GM19043 (cell line): ENCODE results near the gene RTL10.
"Not testable (repeated sequence)": the region's sequence is repeated elsewhere in the genome, so short reads cannot be mapped to it uniquely, and the experiment has no call there.

Source experiments
- ATAC-seq: cut with Tn5 transposase; IDR thresholded peaks from one replicate; pipeline ENCODE4 v1.9.1; 2021; ENCODE audit warnings: low read depth; ENCODE audit not compliant: unreplicated experiment

RTL10 gene

GRCh38 chr22:19889951-19890350 lies 35.3 kb upstream of the RTL10 start:
- ATAC-seq, result no peak

- ATAC-seq, result no peak
These were observed 33.6 kb upstream of the RTL10 start for GRCh38 chr22:19888131-19888746.

- no peak for ATAC-seq
These were observed 32.7 kb upstream of the RTL10 start for GRCh38 chr22:19887256-19887985.

- no peak for ATAC-seq
These were observed 32.1 kb upstream of the RTL10 start for GRCh38 chr22:19886605-19887255.

GRCh38 chr22:19885841-19886592 lies 31.3 kb upstream of the RTL10 start:
- no peak for ATAC-seq

GRCh38 chr22:19884954-19885751 lies 30.5 kb upstream of the RTL10 start:
- ATAC-seq, result no peak

- ATAC-seq, result no peak
These were observed 29.7 kb upstream of the RTL10 start for GRCh38 chr22:19884161-19884953.

- ATAC-seq, result not testable (repeated sequence)
These were observed 28.8 kb upstream of the RTL10 start for GRCh38 chr22:19883446-19883845.

- ATAC-seq, result no peak
These were observed 28.0 kb upstream of the RTL10 start for GRCh38 chr22:19882446-19883381.

GRCh38 chr22:19880786-19881569 lies 26.3 kb upstream of the RTL10 start:
- no peak for ATAC-seq

GRCh38 chr22:19879992-19880785 lies 25.5 kb upstream of the RTL10 start:
- ATAC-seq, result no peak

GRCh38 chr22:19879643-19879991 lies 24.9 kb upstream of the RTL10 start:
- no peak for ATAC-seq

- no peak for ATAC-seq
These were observed 24.5 kb upstream of the RTL10 start for GRCh38 chr22:19879246-19879570.

- no peak for ATAC-seq
These were observed 24.0 kb upstream of the RTL10 start for GRCh38 chr22:19878461-19879245.

GRCh38 chr22:19877626-19878339 lies 23.1 kb upstream of the RTL10 start:
- no peak for ATAC-seq
